BLaER1 (cell line): Measurements from ENCODE around the gene GLCCI1.

Experiments
- H3K27ac ChIP-seq: shearing (Covaris generic); formaldehyde crosslinking; 2 replicates; pipeline ENCODE4 v1.8.1; 2022
- H3K27me3 ChIP-seq: shearing (Covaris generic); formaldehyde crosslinking; 2 replicates; pipeline ENCODE4 v1.8.1; 2022
- H3K36me3 ChIP-seq: shearing (Covaris generic); formaldehyde crosslinking; 2 replicates; pipeline ENCODE4 v1.8.1; 2022
- H3K4me1 ChIP-seq: shearing (Covaris generic); formaldehyde crosslinking; 2 replicates; pipeline ENCODE4 v1.8.1; 2022
- H3K4me2 ChIP-seq: shearing (Covaris generic); formaldehyde crosslinking; 2 replicates; pipeline ENCODE4 v1.8.1; 2022
- H3K4me3 ChIP-seq: shearing (Covaris generic); formaldehyde crosslinking; 2 replicates; pipeline ENCODE4 v1.8.1; 2022
- H3K9ac ChIP-seq: shearing (Covaris generic); formaldehyde crosslinking; 2 replicates; pipeline ENCODE4 v1.8.1; 2022
- H3K9me3 ChIP-seq: shearing (Covaris generic); formaldehyde crosslinking; 2 replicates; pipeline ENCODE4 v1.8.1; 2022
- H4K20me1 ChIP-seq: shearing (Covaris generic); formaldehyde crosslinking; 2 replicates; pipeline ENCODE4 v1.8.1; 2022
- Cebpa-rat ChIP-seq: shearing (Covaris generic); IDR thresholded peaks from 2 replicates; pipeline ENCODE4 v1.8.1; 2022

The GLCCI1 gene

DNA sequence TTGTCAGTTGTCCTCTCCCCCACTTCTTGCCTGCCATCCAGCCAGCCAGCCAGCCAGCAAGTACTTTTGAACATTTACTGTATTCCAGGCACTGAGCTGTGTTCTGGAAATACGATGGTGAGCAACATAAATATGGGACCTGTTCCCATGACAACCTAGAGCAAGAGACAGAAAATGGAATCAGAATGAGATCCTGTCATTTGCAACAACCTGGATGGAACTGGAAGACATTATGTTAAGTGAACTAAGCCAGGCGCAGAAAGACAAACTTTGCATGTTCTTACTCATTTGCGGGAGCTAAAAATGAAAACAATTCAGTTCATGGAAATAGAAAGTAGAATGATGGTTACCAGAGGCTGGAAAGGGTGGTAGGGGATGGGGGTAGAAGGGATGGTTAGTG is 152.6 kb downstream of the GLCCI1 start:
- Histone ChIP-seq H3K4me2 (no peak overlapping the region), H3K9ac (no peak overlapping the region), H3K27me3 (no peaks in the 10 kb centered on the region), H3K4me3 (no peak overlapping the region), H3K9me3 (no peaks in the 10 kb centered on the region), H3K4me1 (peaks cover 24% of the 10 kb centered on the region), H3K27ac (no peak overlapping the region), H3K36me3 (no peaks in the 10 kb centered on the region), H4K20me1 (no peaks in the 10 kb centered on the region)
- no peak for TF ChIP-seq Cebpa-rat

DNA sequence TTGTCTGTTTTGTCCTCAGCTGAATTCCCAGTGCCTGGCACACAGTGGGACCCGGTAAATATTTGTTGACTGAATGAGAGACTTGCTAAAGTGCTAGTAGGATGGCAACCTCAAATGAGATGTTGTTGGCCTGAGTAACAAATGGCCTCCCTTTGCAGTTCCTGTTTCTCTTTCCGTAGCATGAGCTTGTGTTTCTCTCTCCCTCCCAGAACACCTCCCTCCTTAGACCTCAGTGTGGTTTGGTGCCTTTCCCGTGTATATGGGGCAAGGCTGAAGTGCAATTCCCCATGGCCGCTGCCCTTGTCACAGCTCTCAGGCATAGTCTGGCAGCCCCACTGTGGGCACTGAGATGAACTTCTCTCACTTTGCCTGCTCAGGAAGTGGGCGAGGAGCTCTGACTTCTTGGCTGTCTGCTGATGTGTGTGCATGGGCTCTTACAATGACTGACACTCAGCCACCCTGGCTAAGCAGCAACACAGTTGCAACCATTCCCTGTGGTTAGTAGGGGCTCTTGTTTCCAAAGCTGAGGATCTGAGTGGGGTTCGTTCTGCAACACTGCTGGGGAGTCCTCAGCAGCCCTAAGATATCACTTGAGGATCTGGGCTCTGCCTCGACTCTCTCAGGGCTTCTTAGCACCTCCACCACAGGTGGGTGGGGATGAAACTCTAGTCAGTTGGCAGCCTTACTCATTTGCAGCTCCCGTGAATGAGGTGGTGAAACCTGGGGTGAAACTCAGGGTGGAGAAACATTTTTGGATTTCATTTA is 157.3 kb downstream of the GLCCI1 start:
- TF ChIP-seq Cebpa-rat, result no peak

DNA sequence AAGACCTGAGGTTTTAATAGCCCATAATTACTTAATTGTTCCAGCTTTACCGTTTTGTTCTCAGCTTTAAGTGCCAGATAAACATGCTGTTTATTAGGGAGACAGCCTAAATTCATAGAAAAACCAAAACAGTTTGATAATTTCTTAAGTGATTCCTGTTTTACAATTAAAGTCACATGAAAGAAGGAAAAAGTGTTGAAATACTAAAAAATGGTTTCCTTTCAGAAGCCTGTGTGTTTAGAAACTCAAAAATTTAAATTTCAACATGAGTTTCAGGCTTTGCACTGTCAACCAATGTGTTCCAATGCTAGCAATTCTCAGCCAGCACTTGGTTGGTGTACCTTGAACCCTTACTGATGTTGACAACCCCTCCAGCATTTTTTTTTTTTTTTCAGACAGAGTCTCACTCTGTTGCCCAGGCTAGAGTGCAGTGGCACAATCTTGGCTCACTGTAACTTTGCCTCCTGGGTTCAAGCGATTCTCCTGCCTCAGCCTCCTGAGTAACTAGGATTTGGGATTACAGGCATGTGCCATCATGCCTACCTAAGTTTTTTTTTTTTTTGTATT is 158.1 kb downstream of the GLCCI1 start:
- H3K27ac ChIP-seq, result no peak overlapping the region
- no peak for TF ChIP-seq Cebpa-rat
- peak overlapping the region; percentile 64 for H3K4me2 ChIP-seq
- no peak overlapping the region for H3K9ac ChIP-seq
- H3K4me3 ChIP-seq, result no peak overlapping the region
- H3K27me3 ChIP-seq, result no peaks in the 10 kb centered on the region
- H4K20me1 ChIP-seq, result no peaks in the 10 kb centered on the region
- H3K9me3 ChIP-seq, result no peaks in the 10 kb centered on the region
- no peaks in the 10 kb centered on the region for H3K36me3 ChIP-seq
- H3K4me1 ChIP-seq, result peaks cover 31% of the 10 kb centered on the region

More for the DNA sequence above, 157.3 kb downstream of the GLCCI1 start:
- Histone ChIP-seq H3K9me3 (no peaks in the 10 kb centered on the region), H3K36me3 (no peaks in the 10 kb centered on the region), H3K27ac (peak overlapping the region; percentile 61), H4K20me1 (no peaks in the 10 kb centered on the region), H3K27me3 (no peaks in the 10 kb centered on the region), H3K4me3 (no peak overlapping the region), H3K4me1 (peaks cover 31% of the 10 kb centered on the region), H3K9ac (no peak overlapping the region), H3K4me2 (peak overlapping the region; percentile 64)

DNA sequence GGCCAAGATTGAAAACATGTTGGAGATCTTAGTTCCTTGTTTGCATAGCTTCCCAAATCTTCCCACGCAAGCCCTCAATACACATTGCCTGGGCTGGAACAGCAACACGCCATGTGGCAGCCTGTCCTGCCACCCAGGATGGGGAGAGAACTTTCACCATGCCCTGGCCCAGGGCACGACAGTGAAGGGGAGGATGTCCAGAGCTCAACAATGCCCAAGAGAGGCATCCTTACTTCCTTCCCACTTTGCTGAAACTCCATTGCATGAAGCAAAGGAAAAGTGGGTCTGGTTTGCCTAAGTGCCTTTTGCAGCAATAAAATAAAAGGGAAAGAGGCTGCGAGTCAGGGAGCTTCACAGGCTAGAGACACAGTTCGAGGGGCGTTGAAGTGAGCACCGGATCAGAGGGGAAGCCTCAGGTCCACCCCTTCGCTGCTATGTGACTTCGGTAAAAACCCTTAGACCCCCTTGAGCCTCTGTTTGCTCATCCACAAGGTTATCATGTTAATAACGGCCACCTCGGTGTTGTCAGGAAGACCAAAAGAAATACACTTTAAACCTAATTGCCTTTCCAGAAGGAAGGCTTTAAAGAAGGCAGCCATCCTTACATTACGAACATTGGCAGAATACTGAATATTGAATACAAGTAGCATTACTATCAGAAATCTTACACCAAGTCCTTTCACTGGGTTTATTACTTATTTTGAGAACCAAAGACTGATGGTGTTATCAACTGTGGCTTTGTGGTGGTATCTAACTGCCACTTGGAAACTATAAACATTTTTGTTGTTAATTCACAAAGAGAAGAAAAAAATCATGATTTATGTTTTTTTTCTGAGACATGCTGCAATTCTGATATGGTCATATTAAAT is 160.1 kb downstream of the GLCCI1 start:
- H3K27ac ChIP-seq, result no peak overlapping the region
- H3K27me3 ChIP-seq, result no peaks in the 10 kb centered on the region
- H3K36me3 ChIP-seq, result no peaks in the 10 kb centered on the region
- no peaks in the 10 kb centered on the region for H4K20me1 ChIP-seq
- peaks cover 31% of the 10 kb centered on the region for H3K4me1 ChIP-seq
- no peak overlapping the region for H3K4me3 ChIP-seq
- peak overlapping the region; percentile 48 for H3K4me2 ChIP-seq
- H3K9me3 ChIP-seq, result no peaks in the 10 kb centered on the region
- no peak overlapping the region for H3K9ac ChIP-seq
- TF ChIP-seq Cebpa-rat, result no peak

DNA sequence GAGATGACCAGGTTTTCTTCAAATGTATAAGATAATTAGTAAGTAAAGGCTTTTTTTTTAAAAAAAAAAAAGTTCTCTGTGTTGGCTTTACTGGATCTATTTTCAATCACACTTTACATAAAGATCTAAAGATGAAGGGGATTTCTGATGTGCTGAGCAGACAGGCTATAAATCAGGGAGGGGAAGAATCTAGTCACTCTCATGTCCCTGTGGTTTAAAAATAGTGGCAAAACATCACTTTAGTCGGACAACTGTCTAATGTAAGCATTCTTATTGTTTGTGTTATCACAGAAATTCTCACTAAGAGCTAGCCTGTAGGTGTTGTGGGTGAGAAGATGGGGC is 160.7 kb downstream of the GLCCI1 start:
- TF ChIP-seq Cebpa-rat, result no peak
- no peak overlapping the region for H3K4me3 ChIP-seq
- peak overlapping the region; percentile 48 for H3K4me2 ChIP-seq
- no peaks in the 10 kb centered on the region for H3K9me3 ChIP-seq
- no peaks in the 10 kb centered on the region for H3K36me3 ChIP-seq
- H3K27me3 ChIP-seq, result no peaks in the 10 kb centered on the region
- no peak overlapping the region for H3K9ac ChIP-seq
- H3K27ac ChIP-seq, result no peak overlapping the region
- no peaks in the 10 kb centered on the region for H4K20me1 ChIP-seq
- peaks cover 31% of the 10 kb centered on the region for H3K4me1 ChIP-seq

DNA sequence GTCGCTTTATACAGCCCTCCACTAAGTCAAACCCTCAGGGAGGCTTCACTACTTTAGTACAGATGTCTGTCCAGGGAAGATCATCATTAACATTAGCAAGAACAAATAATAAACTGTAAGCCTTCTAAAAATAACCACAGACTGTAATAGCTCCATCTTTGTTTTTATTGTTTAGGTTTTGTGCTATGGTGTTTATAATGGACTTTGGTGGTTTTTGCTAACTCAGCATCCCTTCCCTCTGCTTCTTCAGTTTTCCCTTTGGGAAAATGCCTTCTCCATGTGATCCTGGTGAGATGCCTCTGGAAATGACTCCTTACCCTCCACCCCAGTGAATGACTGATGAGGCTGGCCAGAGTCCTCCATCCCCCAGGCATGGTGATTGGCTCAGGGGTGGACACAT is 162.1 kb downstream of the GLCCI1 start:
- H3K4me1 ChIP-seq, result peaks cover 22% of the 10 kb centered on the region
- no peaks in the 10 kb centered on the region for H3K36me3 ChIP-seq
- no peaks in the 10 kb centered on the region for H3K9me3 ChIP-seq
- no peak overlapping the region for H3K4me2 ChIP-seq
- H4K20me1 ChIP-seq, result no peaks in the 10 kb centered on the region
- no peaks in the 10 kb centered on the region for H3K27me3 ChIP-seq
- no peak overlapping the region for H3K4me3 ChIP-seq
- no peak for TF ChIP-seq Cebpa-rat
- H3K27ac ChIP-seq, result no peak overlapping the region
- no peak overlapping the region for H3K9ac ChIP-seq

DNA sequence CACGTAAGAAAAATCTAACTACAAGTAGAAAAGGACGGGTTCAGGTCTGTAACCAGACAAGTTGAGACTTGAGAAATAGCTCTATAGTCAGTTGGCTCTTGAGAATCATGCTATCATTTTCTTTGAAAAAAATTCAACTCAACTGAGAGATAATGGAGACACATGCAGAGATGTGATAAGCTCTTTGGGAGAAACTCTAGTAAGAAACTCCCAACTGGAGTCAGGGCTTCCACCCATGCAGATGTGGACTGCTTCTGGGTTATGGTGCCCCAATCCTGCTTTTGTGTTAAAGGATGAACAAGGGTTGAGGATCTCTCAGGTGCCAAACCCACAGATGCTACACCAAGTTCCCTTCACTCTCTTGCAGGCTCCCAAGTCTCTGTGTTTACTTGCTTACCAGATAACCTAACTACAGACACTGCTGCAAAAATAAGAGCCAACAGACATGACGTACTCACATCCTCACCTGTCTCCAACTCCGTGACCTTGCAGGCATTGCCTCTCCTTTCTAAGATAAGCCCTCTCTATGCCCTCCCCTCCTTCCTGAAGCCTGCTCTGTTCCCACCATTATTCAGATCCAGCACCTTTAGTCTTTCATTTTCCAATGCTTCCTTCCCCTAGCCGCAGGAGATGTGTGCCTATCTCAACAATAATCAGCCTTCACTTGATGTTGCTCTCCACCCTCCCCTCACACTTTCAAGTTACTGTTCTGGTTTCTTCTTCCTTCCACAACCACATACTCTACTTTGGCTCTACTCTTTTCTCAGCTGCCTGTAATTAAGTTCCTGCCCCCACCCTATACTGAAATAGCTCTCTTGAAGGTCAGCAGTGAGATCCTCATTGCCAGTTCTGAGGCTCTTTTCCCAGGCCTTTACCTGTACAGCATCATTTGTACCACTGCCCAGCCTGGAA is 163.4 kb downstream of the GLCCI1 start:
- peaks cover 13% of the 10 kb centered on the region for H3K4me1 ChIP-seq
- H3K27me3 ChIP-seq, result no peaks in the 10 kb centered on the region
- no peaks in the 10 kb centered on the region for H3K36me3 ChIP-seq
- H3K4me2 ChIP-seq, result no peak overlapping the region
- no peaks in the 10 kb centered on the region for H3K9me3 ChIP-seq
- TF ChIP-seq Cebpa-rat, result no peak
- no peak overlapping the region for H3K9ac ChIP-seq
- H3K4me3 ChIP-seq, result no peak overlapping the region
- no peak overlapping the region for H3K27ac ChIP-seq
- H4K20me1 ChIP-seq, result no peaks in the 10 kb centered on the region

DNA sequence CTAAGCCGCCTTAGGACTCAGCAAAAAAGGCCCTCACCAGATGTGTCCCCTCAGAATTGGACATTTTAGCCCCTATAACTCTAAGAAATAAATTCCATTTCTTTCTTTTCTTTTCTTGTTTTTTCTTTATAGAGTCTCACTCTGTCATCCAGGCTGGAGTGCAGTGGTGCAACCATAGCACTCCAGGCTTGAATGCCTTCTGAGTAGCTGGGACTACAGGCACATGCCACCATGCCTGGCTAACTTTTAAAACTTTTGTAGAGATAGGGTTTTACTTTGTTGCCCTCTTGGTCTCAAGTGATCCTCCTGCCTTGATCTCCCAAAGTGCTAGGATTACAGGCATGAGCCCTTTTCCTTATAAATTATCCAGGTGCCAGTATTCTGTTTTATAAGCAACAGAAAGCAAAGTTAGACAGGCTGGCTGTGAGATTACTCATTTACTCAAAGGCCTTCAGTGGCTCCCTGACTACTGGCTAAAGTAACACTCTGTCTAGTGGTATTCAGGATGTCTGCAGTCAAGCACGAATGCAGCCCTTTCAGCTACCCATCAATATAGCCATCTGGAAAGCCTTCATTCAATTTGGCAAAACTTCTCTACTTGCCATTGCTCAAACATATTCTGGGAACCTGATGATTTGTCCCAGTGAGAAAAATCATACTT is 164.7 kb downstream of the GLCCI1 start:
- Histone ChIP-seq H3K4me3 (no peak overlapping the region), H3K9ac (no peak overlapping the region), H3K27ac (no peak overlapping the region), H3K4me1 (peaks cover 12% of the 10 kb centered on the region), H3K9me3 (no peaks in the 10 kb centered on the region), H3K4me2 (no peak overlapping the region), H3K36me3 (no peaks in the 10 kb centered on the region), H3K27me3 (no peaks in the 10 kb centered on the region), H4K20me1 (no peaks in the 10 kb centered on the region)
- TF ChIP-seq Cebpa-rat, result no peak

DNA sequence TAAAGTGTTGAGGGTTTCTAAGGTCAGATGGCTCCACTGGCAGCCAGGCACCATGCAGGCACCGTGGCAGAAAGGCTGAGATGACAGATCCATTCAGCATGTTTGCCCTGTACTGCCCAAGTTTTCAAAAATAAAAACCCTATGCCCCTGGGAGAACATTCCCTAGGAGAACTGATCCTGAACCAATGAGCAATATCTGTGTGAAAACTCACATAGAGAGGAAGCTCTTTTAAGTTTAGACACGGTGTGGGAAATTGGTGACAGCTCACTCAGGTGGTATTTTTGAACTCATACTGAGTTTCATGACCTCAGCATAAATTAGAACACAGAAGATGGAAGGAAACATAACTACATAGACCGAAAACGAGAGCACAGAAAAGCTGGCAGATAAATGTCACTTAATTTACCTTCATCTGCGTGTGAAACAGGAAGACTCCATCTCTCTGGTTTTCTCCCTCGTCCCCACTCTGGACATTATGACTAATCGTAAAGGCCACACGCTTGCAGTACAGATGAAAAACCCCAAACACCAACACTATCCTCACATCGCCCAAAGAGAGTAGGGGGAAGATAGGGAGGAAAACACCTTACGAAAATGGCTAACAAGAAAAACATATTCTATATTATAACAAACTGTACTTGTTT is 165.6 kb downstream of the GLCCI1 start:
- Histone ChIP-seq H3K27ac (no peak overlapping the region), H3K9ac (no peak overlapping the region), H3K27me3 (no peaks in the 10 kb centered on the region), H3K36me3 (no peaks in the 10 kb centered on the region), H3K9me3 (no peaks in the 10 kb centered on the region), H3K4me2 (no peak overlapping the region), H3K4me3 (no peak overlapping the region), H3K4me1 (peaks cover 3% of the 10 kb centered on the region; the same call in 1 of the 2 replicates), H4K20me1 (no peaks in the 10 kb centered on the region)
- no peak for TF ChIP-seq Cebpa-rat
